Activated T-cell treated with anti-CD3 and anti-CD28 coated beads, Interleukin-2, amount 50 U/mL, for 24 hours (primary cell): ENCODE results near the gene ZDHHC8.
A peak's percentile ranks its signal among the peaks of the same experiment; 100 is the strongest.

Experiments used
- DNase-seq: peaks from one replicate; pipeline ENCODE4 v3.0.0-alpha.2; 2020
- H3K27ac Mint-ChIP-seq: 2 replicates; pipeline ENCODE4 v1.8.0; 2020; ENCODE audit warnings: mild to moderate bottlenecking, mixed read lengths
- H3K27me3 Mint-ChIP-seq: 2 replicates; pipeline ENCODE4 v1.8.0; 2020; ENCODE audit warnings: mixed read lengths
- H3K36me3 Mint-ChIP-seq: 2 replicates; pipeline ENCODE4 v1.8.0; 2020; ENCODE audit warnings: low read depth, mixed read lengths
- H3K4me1 Mint-ChIP-seq: 2 replicates; pipeline ENCODE4 v1.8.0; 2020; ENCODE audit warnings: low read depth, mixed read lengths
- H3K4me3 Mint-ChIP-seq: 2 replicates; pipeline ENCODE4 v1.8.0; 2020; ENCODE audit warnings: mild to moderate bottlenecking, moderate library complexity, mixed read lengths
- H3K9me3 Mint-ChIP-seq: 2 replicates; pipeline ENCODE4 v1.8.0; 2020; ENCODE audit warnings: mixed read lengths

Gene ZDHHC8

DNA sequence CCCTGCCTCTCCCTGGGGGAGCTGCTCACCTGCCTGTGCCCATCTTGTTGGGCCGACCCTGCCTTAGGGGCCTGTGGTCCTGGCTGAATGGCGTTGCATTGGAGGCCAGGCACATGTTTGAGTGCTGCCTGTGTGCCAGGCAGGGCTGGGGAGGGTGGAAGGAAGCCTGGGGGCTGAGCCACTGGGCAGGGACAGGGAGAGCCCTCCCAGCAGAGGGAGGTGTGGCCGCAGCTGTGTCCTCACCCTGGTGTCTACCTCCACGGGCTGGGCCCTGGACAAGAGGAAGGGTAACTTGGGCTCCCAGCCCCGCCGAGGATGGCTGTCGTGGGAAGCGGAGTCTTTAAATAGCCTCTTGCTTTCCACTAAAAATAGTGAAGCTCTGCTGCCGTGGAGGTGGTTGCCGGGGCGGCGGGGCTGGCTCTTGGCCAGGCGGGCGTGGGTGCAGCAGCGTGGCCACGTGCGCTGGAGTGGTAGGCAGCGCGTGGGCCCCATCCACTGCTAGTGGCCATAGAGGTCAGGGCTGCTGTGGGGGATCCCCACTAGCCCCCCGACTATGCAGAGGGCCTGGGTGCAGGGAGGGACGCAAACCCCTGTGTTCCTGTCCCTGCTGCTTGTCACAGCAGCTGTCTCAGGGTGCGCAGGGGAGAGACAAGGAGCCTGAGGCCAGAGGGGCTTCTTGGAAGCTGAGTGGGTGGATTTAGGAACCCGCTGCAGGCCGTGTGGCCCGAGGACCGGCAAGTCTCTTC is 6.2 kb downstream of the ZDHHC8 start:
- H3K9me3 Mint-ChIP-seq: no peaks in the 10 kb centered on the region
- H3K27me3 Mint-ChIP-seq: no peaks in the 10 kb centered on the region
- no peak overlapping the region for H3K4me3 Mint-ChIP-seq
- peaks cover 43% of the 10 kb centered on the region for H3K4me1 Mint-ChIP-seq
- peak overlapping the region; percentile 44 for H3K27ac Mint-ChIP-seq
- DNase-seq: no peak
- H3K36me3 Mint-ChIP-seq: peaks cover 19% of the 10 kb centered on the region

DNA sequence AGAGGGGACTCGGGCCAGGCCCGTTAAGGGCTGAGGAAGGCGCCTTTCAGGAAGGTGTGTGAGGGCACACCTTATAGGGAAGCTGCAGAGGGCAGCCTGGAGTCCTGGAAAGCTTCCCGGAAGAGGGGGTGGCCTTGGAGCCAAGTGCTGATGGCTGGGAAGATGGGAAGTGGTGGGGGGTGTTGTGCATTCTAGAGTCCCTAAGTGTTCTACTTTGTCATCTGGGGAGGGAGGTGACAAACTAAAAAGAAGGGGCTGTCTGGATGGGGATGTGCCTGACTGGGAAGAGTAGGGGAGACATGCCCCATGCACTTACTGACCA is 6.8 kb downstream of the ZDHHC8 start:
- peaks cover 19% of the 10 kb centered on the region for H3K36me3 Mint-ChIP-seq
- H3K27ac Mint-ChIP-seq: no peak overlapping the region
- DNase-seq: no peak
- H3K4me1 Mint-ChIP-seq: peaks cover 38% of the 10 kb centered on the region
- no peaks in the 10 kb centered on the region for H3K27me3 Mint-ChIP-seq
- H3K4me3 Mint-ChIP-seq: no peak overlapping the region
- no peaks in the 10 kb centered on the region for H3K9me3 Mint-ChIP-seq

GRCh38 chr22:20138868-20139267 is 7.3 kb downstream of the ZDHHC8 start:
- Mint-ChIP-seq H3K27ac (no peak overlapping the region), H3K4me3 (no peak overlapping the region), H3K36me3 (peaks cover 21% of the 10 kb centered on the region), H3K9me3 (no peaks in the 10 kb centered on the region), H3K4me1 (peaks cover 34% of the 10 kb centered on the region), H3K27me3 (no peaks in the 10 kb centered on the region)
- DNase-seq: no peak

DNA sequence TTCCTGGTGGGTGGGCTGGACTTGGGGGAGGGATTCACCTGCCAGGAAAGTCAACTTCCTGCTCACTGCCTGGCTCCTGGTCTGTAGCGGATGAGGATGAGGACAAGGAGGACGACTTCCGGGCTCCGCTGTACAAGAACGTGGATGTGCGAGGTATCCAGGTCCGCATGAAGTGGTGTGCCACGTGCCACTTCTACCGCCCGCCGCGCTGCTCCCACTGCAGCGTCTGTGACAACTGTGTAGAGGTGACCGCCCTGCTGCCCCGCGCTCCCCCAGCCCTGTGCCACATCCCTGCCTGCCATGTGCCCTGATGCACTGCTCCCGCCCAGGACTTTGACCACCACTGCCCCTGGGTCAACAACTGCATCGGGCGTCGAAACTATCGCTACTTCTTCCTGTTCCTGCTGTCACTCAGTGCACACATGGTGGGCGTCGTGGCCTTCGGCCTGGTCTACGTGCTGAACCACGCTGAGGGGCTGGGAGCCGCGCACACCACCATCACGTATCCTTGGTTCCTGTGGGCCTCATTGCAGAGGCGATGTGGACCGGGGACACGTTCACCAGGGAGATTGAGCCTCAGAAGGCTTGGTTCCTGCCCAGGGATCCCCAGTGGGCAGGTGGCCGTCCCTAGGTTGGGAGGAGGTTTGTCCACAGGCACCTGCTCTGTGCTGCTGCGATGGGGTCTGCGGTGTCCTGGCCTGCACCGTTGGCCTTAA is 7.9 kb downstream of the ZDHHC8 start:
- Mint-ChIP-seq H3K4me1 (peaks cover 28% of the 10 kb centered on the region), H3K9me3 (no peaks in the 10 kb centered on the region), H3K36me3 (peaks cover 26% of the 10 kb centered on the region), H3K27me3 (no peaks in the 10 kb centered on the region), H3K27ac (no peak overlapping the region), H3K4me3 (no peak overlapping the region)
- DNase-seq: no peak

GRCh38 chr22:20140107-20140445 is 8.5 kb downstream of the ZDHHC8 start:
- H3K27ac Mint-ChIP-seq: no peak overlapping the region
- DNase-seq: no peak
- peaks cover 25% of the 10 kb centered on the region for H3K36me3 Mint-ChIP-seq
- H3K4me1 Mint-ChIP-seq: peaks cover 25% of the 10 kb centered on the region
- no peaks in the 10 kb centered on the region for H3K27me3 Mint-ChIP-seq
- no peak overlapping the region for H3K4me3 Mint-ChIP-seq
- H3K9me3 Mint-ChIP-seq: no peaks in the 10 kb centered on the region

GRCh38 chr22:20140521-20140964 is 8.9 kb downstream of the ZDHHC8 start:
- H3K36me3 Mint-ChIP-seq: peaks cover 28% of the 10 kb centered on the region
- H3K27me3 Mint-ChIP-seq: no peaks in the 10 kb centered on the region
- DNase-seq: no peak
- H3K4me3 Mint-ChIP-seq: no peak overlapping the region
- H3K27ac Mint-ChIP-seq: no peak overlapping the region
- H3K9me3 Mint-ChIP-seq: no peaks in the 10 kb centered on the region
- H3K4me1 Mint-ChIP-seq: peaks cover 22% of the 10 kb centered on the region

DNA sequence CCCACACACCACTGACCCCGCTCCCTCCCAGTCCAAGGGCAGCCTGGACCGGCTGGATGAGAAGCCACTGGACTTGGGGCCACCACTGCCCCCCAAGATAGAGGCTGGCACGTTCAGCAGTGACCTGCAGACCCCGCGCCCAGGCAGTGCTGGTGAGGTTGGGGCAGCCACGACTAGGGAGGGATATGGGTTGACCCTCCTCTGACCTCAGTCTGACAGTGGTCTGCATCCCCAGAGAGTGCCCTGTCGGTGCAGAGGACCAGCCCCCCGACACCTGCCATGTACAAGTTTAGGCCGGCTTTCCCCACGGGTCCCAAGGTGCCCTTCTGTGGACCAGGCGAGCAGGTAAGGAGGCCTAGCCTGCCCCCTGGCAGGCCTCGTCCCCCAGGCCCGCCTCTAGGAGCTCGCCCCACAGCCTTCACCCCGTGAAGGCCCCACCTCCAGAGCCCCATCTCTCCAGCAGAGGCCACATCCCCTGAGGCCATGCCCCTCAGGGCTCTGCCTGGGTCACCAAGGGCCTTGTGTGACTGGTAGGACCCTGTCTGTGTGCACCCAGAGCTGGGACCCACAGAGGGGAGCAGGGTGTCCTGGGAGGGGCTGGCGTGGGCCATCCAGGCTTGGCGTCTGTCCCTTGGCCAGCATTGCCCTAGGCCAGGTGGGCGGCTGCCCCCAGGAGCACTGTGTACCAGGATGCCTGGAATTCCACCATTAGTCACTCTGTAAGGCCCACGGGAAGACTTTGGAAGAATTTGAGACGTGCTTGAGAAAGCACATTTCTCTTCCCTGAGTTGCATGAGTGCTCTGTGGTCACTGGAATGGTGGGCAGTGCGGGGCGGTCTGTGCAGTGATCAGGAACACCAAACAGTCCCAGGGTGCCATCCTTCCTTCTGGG is 9.8 kb downstream of the ZDHHC8 start:
- no peak overlapping the region for H3K27ac Mint-ChIP-seq
- no peaks in the 10 kb centered on the region for H3K27me3 Mint-ChIP-seq
- peaks cover 27% of the 10 kb centered on the region for H3K36me3 Mint-ChIP-seq
- no peak for DNase-seq
- peaks cover 18% of the 10 kb centered on the region for H3K4me1 Mint-ChIP-seq
- H3K9me3 Mint-ChIP-seq: no peaks in the 10 kb centered on the region
- no peak overlapping the region for H3K4me3 Mint-ChIP-seq

DNA sequence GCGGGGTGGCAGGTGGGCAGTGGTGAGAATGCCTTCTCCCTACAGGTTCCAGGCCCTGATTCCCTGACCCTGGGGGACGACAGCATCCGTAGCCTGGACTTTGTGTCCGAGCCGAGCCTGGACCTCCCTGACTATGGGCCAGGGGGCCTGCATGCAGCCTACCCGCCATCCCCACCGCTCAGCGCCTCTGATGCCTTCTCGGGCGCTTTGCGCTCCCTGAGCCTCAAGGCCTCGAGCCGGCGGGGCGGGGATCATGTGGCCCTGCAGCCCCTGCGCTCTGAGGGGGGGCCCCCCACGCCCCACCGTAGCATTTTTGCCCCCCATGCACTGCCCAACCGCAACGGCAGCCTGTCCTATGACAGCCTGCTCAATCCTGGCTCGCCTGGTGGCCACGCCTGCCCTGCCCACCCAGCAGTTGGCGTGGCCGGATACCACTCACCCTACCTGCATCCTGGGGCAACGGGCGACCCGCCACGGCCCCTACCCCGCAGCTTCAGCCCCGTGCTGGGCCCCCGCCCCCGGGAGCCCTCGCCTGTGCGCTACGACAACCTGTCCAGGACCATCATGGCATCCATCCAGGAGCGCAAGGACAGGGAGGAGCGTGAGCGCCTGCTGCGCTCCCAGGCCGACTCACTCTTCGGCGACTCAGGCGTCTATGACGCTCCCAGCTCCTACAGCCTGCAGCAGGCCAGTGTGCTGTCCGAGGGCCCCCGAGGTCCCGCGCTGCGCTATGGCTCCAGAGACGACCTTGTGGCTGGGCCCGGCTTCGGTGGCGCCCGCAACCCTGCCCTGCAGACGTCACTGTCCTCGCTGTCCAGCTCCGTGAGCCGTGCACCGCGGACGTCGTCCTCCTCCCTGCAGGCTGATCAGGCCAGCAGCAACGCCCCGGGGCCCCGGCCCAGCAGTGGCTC is 11.4 kb downstream of the ZDHHC8 start:
- Mint-ChIP-seq H3K4me3 (no peak overlapping the region), H3K36me3 (peaks cover 30% of the 10 kb centered on the region), H3K27ac (no peak overlapping the region), H3K9me3 (no peaks in the 10 kb centered on the region), H3K27me3 (no peaks in the 10 kb centered on the region), H3K4me1 (peaks cover 9% of the 10 kb centered on the region)
- no peak for DNase-seq

- Mint-ChIP-seq H3K27me3 (no peaks in the 10 kb centered on the region), H3K9me3 (no peaks in the 10 kb centered on the region), H3K36me3 (peaks cover 30% of the 10 kb centered on the region), H3K4me3 (no peak overlapping the region), H3K4me1 (peaks cover 4% of the 10 kb centered on the region), H3K27ac (no peak overlapping the region)
- no peak for DNase-seq
Observed at GRCh38 chr22:20143883-20144665, 12.5 kb downstream of the ZDHHC8 start.

- no peak overlapping the region for H3K27ac Mint-ChIP-seq
- H3K9me3 Mint-ChIP-seq: no peaks in the 10 kb centered on the region
- H3K27me3 Mint-ChIP-seq: no peaks in the 10 kb centered on the region
- no peak overlapping the region for H3K4me3 Mint-ChIP-seq
- DNase-seq: no peak
- H3K4me1 Mint-ChIP-seq: peaks cover 4% of the 10 kb centered on the region
- H3K36me3 Mint-ChIP-seq: peaks cover 20% of the 10 kb centered on the region
Observed at GRCh38 chr22:20145206-20145831, 13.7 kb downstream of the ZDHHC8 start.

- H3K27ac Mint-ChIP-seq: no peak overlapping the region
- no peaks in the 10 kb centered on the region for H3K27me3 Mint-ChIP-seq
- no peak for DNase-seq
- H3K36me3 Mint-ChIP-seq: peaks cover 18% of the 10 kb centered on the region
- H3K4me1 Mint-ChIP-seq: peaks cover 4% of the 10 kb centered on the region
- H3K4me3 Mint-ChIP-seq: no peak overlapping the region
- no peaks in the 10 kb centered on the region for H3K9me3 Mint-ChIP-seq
Observed at GRCh38 chr22:20145832-20146223, 14.2 kb downstream of the ZDHHC8 start.

GRCh38 chr22:20146777-20147176 is 15.2 kb downstream of the ZDHHC8 start:
- H3K27ac Mint-ChIP-seq: no peak overlapping the region
- H3K36me3 Mint-ChIP-seq: peaks cover 18% of the 10 kb centered on the region
- no peak overlapping the region for H3K4me3 Mint-ChIP-seq
- peaks cover 4% of the 10 kb centered on the region for H3K4me1 Mint-ChIP-seq
- no peaks in the 10 kb centered on the region for H3K9me3 Mint-ChIP-seq
- DNase-seq: no peak
- H3K27me3 Mint-ChIP-seq: no peaks in the 10 kb centered on the region
